Umbilical cord (tissue), 2 donors: ENCODE data around the gene USP17L30. TPM values are rescaled to one million over a fixed set of nuclear protein-coding genes. Genes with fewer than 3 reads are reported as not detected.
"Not testable (repeated sequence)": the region's sequence is repeated elsewhere in the genome, so short reads cannot be mapped to it uniquely, and the experiment has no call there.

Source experiments
- DNase-seq: peaks from one replicate; pipeline ENCODE4 v3.0.0-alpha.2; 2015; ENCODE audit warnings: low spot score
- total RNA-seq: library from RNA; depleted of rRNA; stranded (reverse); fragments of >200 nt; gene quantifications from one replicate; pipeline ENCODE4 v1.2.3, GENCODE V29; 2014; ENCODE audit warnings: low replicate concordance; ENCODE audit not compliant: insufficient read depth

USP17L30 gene, protein sequence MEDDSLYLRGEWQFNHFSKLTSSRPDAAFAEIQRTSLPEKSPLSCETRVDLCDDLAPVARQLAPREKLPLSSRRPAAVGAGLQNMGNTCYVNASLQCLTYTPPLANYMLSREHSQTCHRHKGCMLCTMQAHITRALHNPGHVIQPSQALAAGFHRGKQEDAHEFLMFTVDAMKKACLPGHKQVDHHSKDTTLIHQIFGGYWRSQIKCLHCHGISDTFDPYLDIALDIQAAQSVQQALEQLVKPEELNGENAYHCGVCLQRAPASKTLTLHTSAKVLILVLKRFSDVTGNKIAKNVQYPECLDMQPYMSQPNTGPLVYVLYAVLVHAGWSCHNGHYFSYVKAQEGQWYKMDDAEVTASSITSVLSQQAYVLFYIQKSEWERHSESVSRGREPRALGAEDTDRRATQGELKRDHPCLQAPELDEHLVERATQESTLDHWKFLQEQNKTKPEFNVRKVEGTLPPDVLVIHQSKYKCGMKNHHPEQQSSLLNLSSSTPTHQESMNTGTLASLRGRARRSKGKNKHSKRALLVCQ
- total RNA-seq = not detected

DNA sequence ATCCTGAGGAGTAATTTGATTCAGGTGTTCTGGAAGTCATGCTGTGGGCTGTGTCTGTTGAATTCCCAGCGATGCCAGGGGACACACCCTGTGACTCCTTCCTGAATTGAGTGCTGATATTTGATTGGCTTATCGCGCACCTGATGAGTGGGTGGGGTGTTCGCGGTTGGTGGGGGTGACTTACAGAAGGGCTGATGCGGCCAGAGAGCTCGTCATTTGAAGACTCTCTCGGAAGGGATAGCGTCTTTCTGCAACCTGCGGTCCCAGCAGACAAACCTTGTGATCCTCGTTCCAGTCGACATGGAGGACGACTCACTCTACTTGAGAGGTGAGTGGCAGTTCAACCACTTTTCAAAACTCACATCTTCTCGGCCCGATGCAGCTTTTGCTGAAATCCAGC is at the start of gene USP17L30:
Gene USP17L30, plus strand, starts transcription at position 301 of the 400 bp plus-strand sequence. Its CDS starts 0 bp downstream, at position 301.
- DNase-seq = not testable (repeated sequence)

- not testable (repeated sequence) for DNase-seq
Measured at GRCh38 chr4:9324191-9324590, 38.7 kb upstream of the USP17L30 start.

DNA sequence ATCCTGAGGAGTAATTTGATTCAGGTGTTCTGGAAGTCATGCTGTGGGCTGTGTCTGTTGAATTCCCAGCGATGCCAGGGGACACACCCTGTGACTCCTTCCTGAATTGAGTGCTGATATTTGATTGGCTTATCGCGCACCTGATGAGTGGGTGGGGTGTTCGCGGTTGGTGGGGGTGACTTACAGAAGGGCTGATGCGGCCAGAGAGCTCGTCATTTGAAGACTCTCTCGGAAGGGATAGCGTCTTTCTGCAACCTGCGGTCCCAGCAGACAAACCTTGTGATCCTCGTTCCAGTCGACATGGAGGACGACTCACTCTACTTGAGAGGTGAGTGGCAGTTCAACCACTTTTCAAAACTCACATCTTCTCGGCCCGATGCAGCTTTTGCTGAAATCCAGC is 38.1 kb upstream of the USP17L30 start, which contains the start of gene USP17L24:
Gene USP17L24, plus strand, starts transcription at position 301 of the 400 bp plus-strand sequence. Its CDS starts 0 bp downstream, at position 301.
- DNase-seq = not testable (repeated sequence)

- not testable (repeated sequence) for DNase-seq
Measured at GRCh38 chr4:9329611-9330010, 33.3 kb upstream of the USP17L30 start, which contains the start of gene USP17L25. Gene USP17L25, plus strand, starts transcription at chr4:9329911. Its CDS starts 0 bp downstream, at chr4:9329911.

DNA sequence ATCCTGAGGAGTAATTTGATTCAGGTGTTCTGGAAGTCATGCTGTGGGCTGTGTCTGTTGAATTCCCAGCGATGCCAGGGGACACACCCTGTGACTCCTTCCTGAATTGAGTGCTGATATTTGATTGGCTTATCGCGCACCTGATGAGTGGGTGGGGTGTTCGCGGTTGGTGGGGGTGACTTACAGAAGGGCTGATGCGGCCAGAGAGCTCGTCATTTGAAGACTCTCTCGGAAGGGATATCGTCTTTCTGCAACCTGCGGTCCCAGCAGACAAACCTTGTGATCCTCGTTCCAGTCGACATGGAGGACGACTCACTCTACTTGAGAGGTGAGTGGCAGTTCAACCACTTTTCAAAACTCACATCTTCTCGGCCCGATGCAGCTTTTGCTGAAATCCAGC is 28.6 kb upstream of the USP17L30 start, which contains the start of gene USP17L26:
Gene USP17L26, plus strand, starts transcription at position 301 of the 400 bp plus-strand sequence. Its CDS starts 0 bp downstream, at position 301.
- DNase-seq = not testable (repeated sequence)

DNA sequence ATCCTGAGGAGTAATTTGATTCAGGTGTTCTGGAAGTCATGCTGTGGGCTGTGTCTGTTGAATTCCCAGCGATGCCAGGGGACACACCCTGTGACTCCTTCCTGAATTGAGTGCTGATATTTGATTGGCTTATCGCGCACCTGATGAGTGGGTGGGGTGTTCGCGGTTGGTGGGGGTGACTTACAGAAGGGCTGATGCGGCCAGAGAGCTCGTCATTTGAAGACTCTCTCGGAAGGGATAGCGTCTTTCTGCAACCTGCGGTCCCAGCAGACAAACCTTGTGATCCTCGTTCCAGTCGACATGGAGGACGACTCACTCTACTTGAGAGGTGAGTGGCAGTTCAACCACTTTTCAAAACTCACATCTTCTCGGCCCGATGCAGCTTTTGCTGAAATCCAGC is 23.8 kb upstream of the USP17L30 start, which contains the start of gene USP17L5:
Gene USP17L5, plus strand, starts transcription at position 301 of the 400 bp plus-strand sequence. Its CDS starts 0 bp downstream, at position 301.
- DNase-seq = not testable (repeated sequence)

DNA sequence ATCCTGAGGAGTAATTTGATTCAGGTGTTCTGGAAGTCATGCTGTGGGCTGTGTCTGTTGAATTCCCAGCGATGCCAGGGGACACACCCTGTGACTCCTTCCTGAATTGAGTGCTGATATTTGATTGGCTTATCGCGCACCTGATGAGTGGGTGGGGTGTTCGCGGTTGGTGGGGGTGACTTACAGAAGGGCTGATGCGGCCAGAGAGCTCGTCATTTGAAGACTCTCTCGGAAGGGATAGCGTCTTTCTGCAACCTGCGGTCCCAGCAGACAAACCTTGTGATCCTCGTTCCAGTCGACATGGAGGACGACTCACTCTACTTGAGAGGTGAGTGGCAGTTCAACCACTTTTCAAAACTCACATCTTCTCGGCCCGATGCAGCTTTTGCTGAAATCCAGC is 19.1 kb upstream of the USP17L30 start, which contains the start of gene USP17L27:
Gene USP17L27, plus strand, starts transcription at position 301 of the 400 bp plus-strand sequence. Its CDS starts 0 bp downstream, at position 301.
- DNase-seq = not testable (repeated sequence)

DNA sequence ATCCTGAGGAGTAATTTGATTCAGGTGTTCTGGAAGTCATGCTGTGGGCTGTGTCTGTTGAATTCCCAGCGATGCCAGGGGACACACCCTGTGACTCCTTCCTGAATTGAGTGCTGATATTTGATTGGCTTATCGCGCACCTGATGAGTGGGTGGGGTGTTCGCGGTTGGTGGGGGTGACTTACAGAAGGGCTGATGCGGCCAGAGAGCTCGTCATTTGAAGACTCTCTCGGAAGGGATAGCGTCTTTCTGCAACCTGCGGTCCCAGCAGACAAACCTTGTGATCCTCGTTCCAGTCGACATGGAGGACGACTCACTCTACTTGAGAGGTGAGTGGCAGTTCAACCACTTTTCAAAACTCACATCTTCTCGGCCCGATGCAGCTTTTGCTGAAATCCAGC is 14.3 kb upstream of the USP17L30 start, which contains the start of gene USP17L28:
Gene USP17L28, plus strand, starts transcription at position 301 of the 400 bp plus-strand sequence. Its CDS starts 0 bp downstream, at position 301.
- not testable (repeated sequence) for DNase-seq

DNA sequence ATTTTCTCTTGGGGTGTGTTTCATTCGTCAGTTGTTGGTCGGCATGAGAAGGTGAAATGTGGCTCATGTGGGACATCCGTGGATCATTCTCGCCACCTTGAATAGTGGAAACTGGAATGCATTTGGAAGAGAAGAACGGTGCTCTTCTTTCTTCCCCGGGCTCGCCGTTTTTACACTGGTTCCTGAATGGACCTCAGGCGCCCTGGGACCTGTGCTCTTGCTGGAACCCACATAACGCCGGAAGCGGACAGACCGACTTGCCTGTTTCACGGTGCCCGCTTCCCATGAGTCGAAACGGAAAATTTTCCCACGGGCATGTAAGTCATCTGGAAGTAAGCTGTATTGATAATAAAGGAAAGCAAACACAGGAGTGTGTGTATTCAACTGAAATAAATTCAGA is 12.1 kb upstream of the USP17L30 start:
- DNase-seq = not testable (repeated sequence)

DNA sequence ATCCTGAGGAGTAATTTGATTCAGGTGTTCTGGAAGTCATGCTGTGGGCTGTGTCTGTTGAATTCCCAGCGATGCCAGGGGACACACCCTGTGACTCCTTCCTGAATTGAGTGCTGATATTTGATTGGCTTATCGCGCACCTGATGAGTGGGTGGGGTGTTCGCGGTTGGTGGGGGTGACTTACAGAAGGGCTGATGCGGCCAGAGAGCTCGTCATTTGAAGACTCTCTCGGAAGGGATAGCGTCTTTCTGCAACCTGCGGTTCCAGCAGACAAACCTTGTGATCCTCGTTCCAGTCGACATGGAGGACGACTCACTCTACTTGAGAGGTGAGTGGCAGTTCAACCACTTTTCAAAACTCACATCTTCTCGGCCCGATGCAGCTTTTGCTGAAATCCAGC is 9.6 kb upstream of the USP17L30 start, which contains the start of gene USP17L29:
Gene USP17L29, plus strand, starts transcription at position 301 of the 400 bp plus-strand sequence. Its CDS starts 0 bp downstream, at position 301.
- DNase-seq = not testable (repeated sequence)

GRCh38 chr4:9379881-9380280 is 17.0 kb downstream of the USP17L30 start:
- not testable (repeated sequence) for DNase-seq

DNA sequence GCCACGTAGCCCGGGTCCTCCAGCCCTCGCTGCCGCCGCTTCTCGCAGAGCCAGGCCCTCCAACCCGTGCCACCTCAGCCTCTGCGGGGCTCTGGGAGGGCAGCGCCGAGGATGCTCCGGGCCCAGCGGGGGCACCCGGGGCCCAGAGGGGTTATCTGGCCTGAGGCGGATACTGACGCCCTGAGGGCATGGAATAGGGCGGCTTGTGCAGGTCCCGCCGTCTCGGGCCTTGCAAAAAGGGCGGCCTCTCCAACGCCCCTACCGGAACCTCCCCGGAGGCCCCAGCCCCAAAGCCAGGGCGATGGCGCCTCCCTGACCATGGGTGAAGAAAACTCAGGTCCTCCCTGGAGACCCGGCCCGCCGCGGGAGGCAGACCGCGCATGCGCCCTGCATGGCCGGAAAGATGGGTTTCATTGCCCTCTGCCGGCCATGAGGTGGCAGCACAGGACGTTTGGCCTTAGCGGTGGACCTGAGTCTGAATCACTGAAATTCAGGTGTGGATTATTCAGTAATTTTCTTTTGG is 18.1 kb downstream of the USP17L30 start:
- DNase-seq = peak; percentile 1

- no peak for DNase-seq
Measured at GRCh38 chr4:9384126-9384525, 21.2 kb downstream of the USP17L30 start.

GRCh38 chr4:9389001-9389400 is 26.1 kb downstream of the USP17L30 start:
- not testable (repeated sequence) for DNase-seq

GRCh38 chr4:9405774-9406173 is 42.8 kb downstream of the USP17L30 start:
- not testable (repeated sequence) for DNase-seq

DNA sequence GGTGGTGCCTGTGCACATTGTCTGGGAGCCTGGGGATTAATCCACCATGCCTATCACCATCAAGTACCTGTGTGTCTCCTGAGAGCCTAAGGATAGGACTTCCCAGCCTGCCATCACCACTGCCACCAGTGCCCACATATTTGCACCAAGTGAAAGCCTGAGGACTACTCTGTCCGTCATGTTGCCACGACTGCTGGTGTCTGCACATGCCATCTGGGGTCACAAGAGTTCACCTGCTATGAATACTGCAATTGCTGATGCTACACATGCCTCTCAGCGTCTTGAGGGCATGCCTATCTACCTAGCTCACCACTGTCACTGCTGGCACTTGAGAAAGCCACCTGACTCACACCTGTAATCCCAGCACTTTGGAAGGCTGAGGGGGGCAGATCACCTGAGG is 43.6 kb downstream of the USP17L30 start:
- DNase-seq = not testable (repeated sequence)

DNA sequence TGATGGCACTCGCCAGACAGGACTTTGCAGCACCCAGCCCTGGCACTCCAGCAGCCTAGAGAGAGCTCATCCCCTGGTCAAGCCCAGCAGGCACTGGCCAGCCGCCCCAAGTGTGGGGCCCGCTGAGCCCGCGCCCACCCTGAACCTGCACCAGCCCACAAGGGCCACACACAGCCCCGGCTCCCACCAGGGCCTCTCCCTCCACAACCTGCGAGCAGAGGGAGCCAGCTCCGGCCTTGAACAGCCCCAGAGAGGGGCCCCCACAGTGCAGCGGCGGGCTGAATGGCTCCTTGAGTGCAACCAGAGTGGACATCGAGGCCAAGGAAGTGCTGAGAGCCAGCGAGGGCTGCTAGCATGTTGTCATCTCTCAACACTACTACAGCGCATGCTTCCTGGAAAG is 46.9 kb downstream of the USP17L30 start:
- DNase-seq = no peak
